T-helper 22 cell (primary cell): Measurements from ENCODE around the gene PRDM16.

ENCODE experiments used
- DNase-seq: peaks from one replicate; pipeline ENCODE4 v3.0.0-alpha.2; 2020; ENCODE audit warnings: low read depth

PRDM16 gene

GRCh38 chr1:3124246-3124645 lies 55.2 kb downstream of the PRDM16 start:
- no peak for DNase-seq

- DNase-seq, result no peak
Observed at GRCh38 chr1:3125078-3125477, 56.1 kb downstream of the PRDM16 start.

- no peak for DNase-seq
Observed at GRCh38 chr1:3125546-3126368, 56.8 kb downstream of the PRDM16 start.

- no peak for DNase-seq
Observed at GRCh38 chr1:3126756-3127678, 58.0 kb downstream of the PRDM16 start.

- DNase-seq, result no peak
Observed at GRCh38 chr1:3127738-3128137, 58.7 kb downstream of the PRDM16 start.

- DNase-seq, result no peak
Observed at GRCh38 chr1:3128431-3129132, 59.6 kb downstream of the PRDM16 start.

GRCh38 chr1:3129133-3129490 lies 60.1 kb downstream of the PRDM16 start:
- no peak for DNase-seq

GRCh38 chr1:3130268-3130667 lies 61.3 kb downstream of the PRDM16 start:
- DNase-seq, result no peak

GRCh38 chr1:3132660-3133059 lies 63.7 kb downstream of the PRDM16 start:
- DNase-seq, result no peak

- DNase-seq, result no peak
Observed at GRCh38 chr1:3133686-3134085, 64.7 kb downstream of the PRDM16 start.

GRCh38 chr1:3134381-3135072 lies 65.5 kb downstream of the PRDM16 start:
- no peak for DNase-seq

GRCh38 chr1:3135073-3135702 lies 66.2 kb downstream of the PRDM16 start:
- DNase-seq, result no peak

- no peak for DNase-seq
Observed at GRCh38 chr1:3135744-3136455, 66.9 kb downstream of the PRDM16 start.

- DNase-seq, result no peak
Observed at GRCh38 chr1:3136532-3136931, 67.5 kb downstream of the PRDM16 start.

- no peak for DNase-seq
Observed at GRCh38 chr1:3137111-3138100, 68.4 kb downstream of the PRDM16 start.

- no peak for DNase-seq
Observed at GRCh38 chr1:3138623-3139151, 69.7 kb downstream of the PRDM16 start.

- DNase-seq, result no peak
Observed at GRCh38 chr1:3139451-3139852, 70.4 kb downstream of the PRDM16 start.

- DNase-seq, result no peak
Observed at GRCh38 chr1:3139871-3140361, 70.9 kb downstream of the PRDM16 start.

- no peak for DNase-seq
Observed at GRCh38 chr1:3140437-3140836, 71.4 kb downstream of the PRDM16 start.
